GM10266 (cell line): Measurements from ENCODE around the gene GDF7.

Source experiments
- DNase-seq: peaks from one replicate; pipeline ENCODE4 v3.0.0; 2012; ENCODE audit errors: extremely low spot score
- TF ChIP-seq, protein P1 (sequence below): IDR thresholded peaks from 2 replicates; pipeline ENCODE4 v1.5.1; 2012; ENCODE audit warnings: mild to moderate bottlenecking, low read depth; ENCODE audit not compliant: control insufficient read depth, insufficient read depth; ENCODE audit errors: missing control alignments

Gene GDF7

DNA sequence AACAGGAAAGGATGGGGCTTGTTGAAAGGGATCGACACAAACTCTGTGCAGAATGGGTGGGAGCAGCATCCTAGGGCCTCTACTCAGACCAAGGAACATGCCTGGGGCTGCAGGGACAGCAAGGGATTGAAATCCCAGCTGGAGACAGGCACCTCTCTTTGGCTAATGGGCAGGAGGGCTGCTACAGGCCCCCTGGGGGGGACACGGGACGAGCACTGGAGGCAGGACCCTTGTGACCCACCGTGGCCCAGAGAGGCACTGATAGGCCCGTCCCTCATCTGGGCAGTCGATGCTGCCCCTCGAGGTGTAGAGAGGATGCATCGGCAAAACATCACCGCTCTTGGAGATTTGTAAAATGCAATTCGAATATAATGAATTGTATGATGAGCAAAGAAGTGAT, 21.2 kb upstream of the GDF7 start:
- TF ChIP-seq, protein P1, sequence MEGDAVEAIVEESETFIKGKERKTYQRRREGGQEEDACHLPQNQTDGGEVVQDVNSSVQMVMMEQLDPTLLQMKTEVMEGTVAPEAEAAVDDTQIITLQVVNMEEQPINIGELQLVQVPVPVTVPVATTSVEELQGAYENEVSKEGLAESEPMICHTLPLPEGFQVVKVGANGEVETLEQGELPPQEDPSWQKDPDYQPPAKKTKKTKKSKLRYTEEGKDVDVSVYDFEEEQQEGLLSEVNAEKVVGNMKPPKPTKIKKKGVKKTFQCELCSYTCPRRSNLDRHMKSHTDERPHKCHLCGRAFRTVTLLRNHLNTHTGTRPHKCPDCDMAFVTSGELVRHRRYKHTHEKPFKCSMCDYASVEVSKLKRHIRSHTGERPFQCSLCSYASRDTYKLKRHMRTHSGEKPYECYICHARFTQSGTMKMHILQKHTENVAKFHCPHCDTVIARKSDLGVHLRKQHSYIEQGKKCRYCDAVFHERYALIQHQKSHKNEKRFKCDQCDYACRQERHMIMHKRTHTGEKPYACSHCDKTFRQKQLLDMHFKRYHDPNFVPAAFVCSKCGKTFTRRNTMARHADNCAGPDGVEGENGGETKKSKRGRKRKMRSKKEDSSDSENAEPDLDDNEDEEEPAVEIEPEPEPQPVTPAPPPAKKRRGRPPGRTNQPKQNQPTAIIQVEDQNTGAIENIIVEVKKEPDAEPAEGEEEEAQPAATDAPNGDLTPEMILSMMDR: no peak
- DNase-seq: no peak

DNA sequence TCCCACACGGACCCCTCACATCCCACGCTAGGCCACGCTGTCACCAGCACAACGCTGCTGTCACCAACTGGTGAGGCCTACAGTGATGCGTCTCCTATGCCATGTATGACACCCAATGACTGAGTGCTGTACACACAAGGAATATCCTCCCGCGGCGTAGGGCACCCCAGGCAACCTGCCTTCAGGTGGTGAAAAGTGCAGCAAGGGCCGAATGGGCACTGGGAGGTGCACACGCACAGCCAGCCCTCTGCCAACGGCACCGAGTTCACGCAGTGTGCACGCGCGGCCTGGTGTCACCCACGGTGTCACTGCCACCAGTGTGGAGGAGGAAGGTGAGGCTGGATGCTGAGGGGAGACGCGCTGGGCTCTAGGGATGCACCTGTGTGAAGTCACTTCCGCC, 20.5 kb upstream of the GDF7 start:
- TF ChIP-seq, protein P1: no peak
- DNase-seq: no peak

DNA sequence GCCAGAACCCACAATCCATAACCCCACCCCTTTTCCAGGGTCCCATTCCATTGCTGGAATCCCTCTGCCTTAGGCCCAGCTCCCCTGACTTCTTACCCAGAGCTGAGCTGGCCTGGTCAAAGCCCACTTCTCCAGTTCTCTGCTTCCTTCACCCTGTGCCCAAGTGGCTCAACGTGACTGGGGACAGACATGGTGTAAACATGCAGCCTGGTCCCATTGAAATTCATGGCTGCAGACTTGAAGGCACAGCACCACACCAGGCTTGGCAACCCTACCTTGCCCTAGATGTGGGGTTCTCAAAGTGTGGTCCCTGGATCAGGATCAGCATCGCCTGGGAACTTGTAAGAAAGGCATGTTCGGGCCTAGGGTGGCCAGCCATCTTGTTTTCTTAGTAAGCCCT, 19.7 kb upstream of the GDF7 start:
- DNase-seq: no peak
- TF ChIP-seq, protein P1: no peak

- TF ChIP-seq, protein P1: no peak
- no peak for DNase-seq
These were observed 19.2 kb upstream of the GDF7 start for GRCh38 chr2:20647738-20648137.

DNA sequence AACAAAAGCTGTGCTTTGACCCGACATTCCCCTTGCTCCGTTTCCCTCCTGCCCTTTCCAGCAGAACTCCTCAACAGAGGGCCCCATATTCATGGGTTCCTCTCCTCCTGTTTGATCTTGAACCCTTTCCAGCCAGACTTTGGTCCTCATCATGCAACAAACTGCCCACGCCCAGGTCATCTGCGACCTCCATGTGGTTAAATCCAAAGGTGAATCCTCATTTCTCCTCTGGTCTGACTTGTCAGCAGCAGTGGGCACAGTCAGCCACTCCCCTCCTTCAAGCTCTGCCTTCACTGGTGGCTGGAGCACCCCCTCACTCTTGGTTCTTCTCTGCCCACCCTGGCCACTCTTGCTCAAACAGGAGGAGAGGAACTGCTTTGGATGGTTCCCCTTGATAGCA, 18.7 kb upstream of the GDF7 start:
- DNase-seq: no peak
- TF ChIP-seq, protein P1: no peak

DNA sequence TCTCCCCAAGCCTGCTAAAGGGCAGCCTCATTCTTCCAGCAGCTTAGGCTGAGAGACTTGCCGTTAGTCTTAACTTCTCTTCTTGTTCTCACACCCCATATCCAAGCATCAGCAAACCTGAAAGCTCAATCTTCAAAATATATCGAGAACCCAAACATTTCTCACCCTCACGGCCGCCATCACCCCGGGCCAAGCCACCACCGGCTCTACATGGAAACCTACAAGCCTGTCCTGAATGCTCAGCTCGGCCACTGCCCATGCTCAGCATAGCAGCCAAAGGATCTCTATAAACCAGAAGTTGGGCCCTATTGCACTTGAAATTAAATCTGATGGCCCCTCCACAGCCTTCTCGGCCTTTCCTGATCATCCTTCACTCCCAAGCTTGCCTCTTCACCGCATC, 18.1 kb upstream of the GDF7 start:
- no peak for DNase-seq
- TF ChIP-seq, protein P1: no peak

DNA sequence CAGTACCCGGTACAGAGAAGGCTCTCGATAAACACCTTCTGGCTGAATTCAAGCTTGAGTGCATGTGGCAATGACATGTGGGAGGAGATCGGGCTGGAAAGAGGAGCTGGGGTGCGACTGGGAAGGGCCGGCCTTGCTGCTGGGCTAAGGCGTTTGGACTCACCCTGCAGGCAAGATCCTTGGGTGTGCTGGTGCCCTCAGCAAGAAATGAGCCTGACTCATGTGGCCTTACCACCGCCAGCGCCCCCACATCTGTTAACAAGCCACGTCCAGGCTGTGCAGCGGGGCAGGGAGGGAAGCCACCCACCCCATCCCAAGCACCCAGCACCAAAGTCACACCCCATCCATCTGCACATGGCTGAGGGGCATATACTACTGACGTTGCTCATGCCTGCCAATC, 17.4 kb upstream of the GDF7 start:
- TF ChIP-seq, protein P1: no peak
- DNase-seq: no peak
